A549 (cell line): ENCODE data around the gene SORCS1. TPM values are rescaled to one million over a fixed set of nuclear protein-coding genes. Genes with fewer than 3 reads are reported as not detected.

Experiments
- ATAC-seq, 2 experiments: fragments of 200-7000 bp in 1 of 2; fragments of >200 bp in 1 of 2; cut with Nextera tagmentation in 1 of 2; cut with Tn5 transposase in 1 of 2; 3 replicates each; pipeline versions ENCODE4 v1.8.0 to v1.9.1; 2018 to 2020; ENCODE audit warnings: mild to moderate bottlenecking in 1 of 2, moderate library complexity in 1 of 2
- CTCF ChIA-PET: fragments of 300-600 bp; sonication (Branson Sonifier 250); formaldehyde crosslinking; extraction: SDS; loops from one replicate; lab custom pipeline; 2021; ENCODE audit warnings: antibody characterized with exemption, inconsistent platforms; lab: Yijun Ruan, JAX
- POLR2A ChIA-PET: fragments of 350-600 bp; formaldehyde crosslinking; extraction: SDS; loops from one replicate; lab custom pipeline; 2021; ENCODE audit warnings: antibody characterized with exemption, inconsistent platforms; lab: Yijun Ruan, JAX
- DNase-seq, 2 experiments: peaks; one replicate each; pipeline versions ENCODE4 v3.0.0 to v3.0.0-alpha.2; 2011 to 2016; ENCODE audit warnings: low read depth in 1 of 2, low spot score in 1 of 2
- FAIRE-seq: peaks from 2 replicates; lab custom pipeline; 2011; peaks lifted over from hg19 to GRCh38; lab: Jason Lieb, UNC
- H3K27ac ChIP-seq, 2 experiments: fragments of >200 bp; sonication (Bioruptor Twin); formaldehyde crosslinking; 3 replicates each; pipeline ENCODE4 v1.5.1; 2016 to 2017
- H3K4me1 ChIP-seq: fragments of >200 bp; sonication (Bioruptor Twin); formaldehyde crosslinking; 3 replicates; pipeline ENCODE4 v1.6.1; 2016
- H3K4me2 ChIP-seq: fragments of >200 bp; sonication (Bioruptor Twin); formaldehyde crosslinking; 3 replicates; pipeline ENCODE4 v1.6.1; 2016
- H3K4me3 ChIP-seq: fragments of >200 bp; sonication (Bioruptor Twin); formaldehyde crosslinking; 3 replicates; pipeline ENCODE4 v1.5.1; 2016
- H3K9me3 ChIP-seq: fragments of >200 bp; sonication (Bioruptor Twin); formaldehyde crosslinking; 3 replicates; pipeline ENCODE4 v1.6.1; 2016
- BHLHE40 ChIP-seq: IDR thresholded peaks from 2 replicates; pipeline ENCODE4 v1.6.1; 2012; ENCODE audit warnings: low read depth, low read length, inconsistent platforms
- CHD4 ChIP-seq: fragments of 200-600 bp; sonication (generic); IDR thresholded peaks from 2 replicates; pipeline ENCODE4 v1.6.1; 2016; ENCODE audit warnings: antibody characterized with exemption, mild to moderate bottlenecking, borderline replicate concordance
- EHF ChIP-seq: fragments of 250-450 bp; sonication (Bioruptor Pico); IDR thresholded peaks from 2 replicates; pipeline ENCODE4 v1.5.0; 2020; ENCODE audit warnings: mild to moderate bottlenecking
- EP300 ChIP-seq, 2 experiments: fragments of >200 bp; sonication (Bioruptor Twin); formaldehyde crosslinking; IDR thresholded peaks; 2 replicates in 1 of 2; 3 replicates in 1 of 2; pipeline ENCODE4 v1.6.1; 2016 to 2017
- ESRRA ChIP-seq: fragments of 150-350 bp; IDR thresholded peaks from 2 replicates; pipeline ENCODE4 v1.6.1; 2014; ENCODE audit warnings: mild to moderate bottlenecking, low read length, borderline replicate concordance
- FOSB ChIP-seq: fragments of 250-450 bp; sonication (Bioruptor Pico); IDR thresholded peaks from 2 replicates; pipeline ENCODE4 v1.5.0; 2020; ENCODE audit warnings: mild to moderate bottlenecking, moderate library complexity
- FOXS1 ChIP-seq: fragments of 250-450 bp; sonication (Bioruptor Pico); IDR thresholded peaks from 2 replicates; pipeline ENCODE4 v1.5.0; 2020; ENCODE audit warnings: mild to moderate bottlenecking, moderate library complexity
- HDAC2 ChIP-seq: fragments of 200-600 bp; sonication (generic); IDR thresholded peaks from 2 replicates; pipeline ENCODE4 v1.6.1; 2016
- HOXB13 ChIP-seq: fragments of 250-450 bp; sonication (Bioruptor Pico); IDR thresholded peaks from 2 replicates; pipeline ENCODE4 v1.5.0; 2020; ENCODE audit warnings: low read depth, mild to moderate bottlenecking, moderate library complexity
- JUN ChIP-seq, 2 experiments: fragments of >200 bp; sonication (Bioruptor Twin); formaldehyde crosslinking; IDR thresholded peaks; 2 replicates in 1 of 2; 3 replicates in 1 of 2; pipeline ENCODE4 v1.6.1; 2016 to 2017
- KDM1A ChIP-seq: fragments of 200-600 bp; sonication (generic); IDR thresholded peaks from 2 replicates; pipeline ENCODE4 v1.6.1; 2016; ENCODE audit warnings: low read depth, mild to moderate bottlenecking
- KDM5A ChIP-seq: fragments of 200-600 bp; sonication (generic); IDR thresholded peaks from 2 replicates; pipeline ENCODE4 v1.6.1; 2016; ENCODE audit warnings: antibody characterized with exemption, mild to moderate bottlenecking
- MAFK ChIP-seq: fragments of 450-650 bp; IDR thresholded peaks from 2 replicates; pipeline ENCODE4 v1.6.1; 2014; ENCODE audit not compliant: partially characterized antibody
- NFE2L2 ChIP-seq: fragments of 150-350 bp; conservative IDR thresholded peaks from 2 replicates; pipeline ENCODE4 v1.6.1; 2014; ENCODE audit warnings: low read length
- PHF8 ChIP-seq: fragments of 200-600 bp; sonication (generic); IDR thresholded peaks from 2 replicates; pipeline ENCODE4 v1.6.1; 2016; ENCODE audit warnings: low read depth, mild to moderate bottlenecking, antibody characterized with exemption, moderate library complexity, borderline replicate concordance
- POLR2A ChIP-seq: IDR thresholded peaks from 2 replicates; pipeline ENCODE4 v1.6.1; 2012; ENCODE audit warnings: mild to moderate bottlenecking, low read length
- RARB ChIP-seq: fragments of 250-450 bp; sonication (Bioruptor Pico); IDR thresholded peaks from 2 replicates; pipeline ENCODE4 v1.8.0; 2021; ENCODE audit warnings: mild to moderate bottlenecking, moderate library complexity
- ZNF302 ChIP-seq: fragments of 250-450 bp; sonication (Bioruptor Pico); IDR thresholded peaks from 2 replicates; pipeline ENCODE4 v1.9.0; 2021; ENCODE audit warnings: inconsistent platforms, mild to moderate bottlenecking, moderate library complexity
- ZSCAN20 ChIP-seq: fragments of 250-450 bp; sonication (Bioruptor Pico); IDR thresholded peaks from 2 replicates; pipeline ENCODE4 v1.8.0; 2022; ENCODE audit warnings: mild to moderate bottlenecking, moderate library complexity
- WGBS: methylation state at CpG from one replicate; pipeline ENCODE4 v1.1.6; 2017; ENCODE audit errors: missing lambda C conversion rate; 5-methylcytosine and 5-hydroxymethylcytosine counted together
- polyA plus RNA-seq, 4 experiments: library from polyadenylated mRNA; depleted of rRNA in 3 of 4; stranded (reverse); fragments of >200 nt; fragmentation: RNase III in 1 of 4; extraction: RNeasy Plus Mini Kit Qiagen cat#74134 plus additional on column Dnase treatment in 1 of 4; gene quantifications; 2 replicates in 3 of 4; 3 replicates in 1 of 4; pipeline ENCODE4 v1.2.3, GENCODE V29; 2011 to 2017
- TF ChIP-seq, protein P1 (sequence below): IDR thresholded peaks from 2 replicates; pipeline ENCODE4 v1.6.1; 2012
- TF ChIP-seq, protein P2 (sequence below): fragments of >200 bp; sonication (Bioruptor Twin); formaldehyde crosslinking; IDR thresholded peaks from 3 replicates; pipeline ENCODE4 v1.5.1; 2016
- TF ChIP-seq, protein P3 (sequence below): fragments of >200 bp; sonication (Bioruptor Twin); formaldehyde crosslinking; IDR thresholded peaks from 2 replicates; pipeline ENCODE4 v1.6.1; 2016
- TF ChIP-seq, protein P4 (sequence below): fragments of >200 bp; sonication (Bioruptor Twin); formaldehyde crosslinking; IDR thresholded peaks from 3 replicates; pipeline ENCODE4 v1.6.1; 2016
- TF ChIP-seq, protein P5 (sequence below): IDR thresholded peaks from 2 replicates; pipeline ENCODE4 v1.6.1; 2012; ENCODE audit warnings: low read depth, borderline replicate concordance

SORCS1 gene
- polyA plus RNA-seq, 2 of the 4 experiments (the other 2 are of a cell fraction): not detected

DNA sequence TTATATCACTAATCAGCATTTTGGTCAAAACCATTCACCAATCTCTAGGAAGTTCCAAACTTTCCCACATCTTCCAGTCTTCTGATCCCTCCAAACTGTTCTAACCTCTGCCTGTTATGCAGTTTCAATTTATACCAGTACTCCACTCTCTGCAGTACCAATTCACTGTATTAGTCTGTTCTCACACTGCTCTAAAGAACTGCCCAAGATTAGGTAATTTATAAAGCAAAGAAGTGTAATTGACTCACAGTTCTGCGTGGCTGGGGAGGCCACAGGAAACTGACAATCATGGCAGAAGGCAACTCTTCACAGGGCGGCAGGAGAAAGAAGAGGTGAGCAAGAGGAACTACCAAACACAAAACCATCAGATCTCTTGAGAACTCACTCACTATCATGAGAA, 374.9 kb downstream of the SORCS1 start:
- no peak overlapping the region for H3K4me3 ChIP-seq
- WGBS: 0% methylated on average over 2 of the region's 2 CpGs
- H3K4me2 ChIP-seq: no peak overlapping the region
- H3K27ac ChIP-seq: no peak overlapping the region
- ChIA-PET CTCF (no interaction called here), POLR2A (no interaction called here)
- FAIRE-seq (no peak), DNase-seq (no peak), ATAC-seq (no peak)
- H3K9me3 ChIP-seq: no peaks in the 10 kb centered on the region
- no peaks in the 10 kb centered on the region for H3K4me1 ChIP-seq
- TF ChIP-seq ESRRA (no peak), KDM5A (no peak), NFE2L2 (no peak), ZSCAN20 (CRISPR knock-in tag) (no peak), PHF8 (no peak), CHD4 (no peak), HOXB13 (no peak), BHLHE40 (no peak), EHF (no peak), FOXS1 (CRISPR knock-in tag) (no peak), MAFK (no peak), HDAC2 (no peak)
- TF ChIP-seq, protein P1, sequence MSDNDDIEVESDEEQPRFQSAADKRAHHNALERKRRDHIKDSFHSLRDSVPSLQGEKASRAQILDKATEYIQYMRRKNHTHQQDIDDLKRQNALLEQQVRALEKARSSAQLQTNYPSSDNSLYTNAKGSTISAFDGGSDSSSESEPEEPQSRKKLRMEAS: no peak
- TF ChIP-seq, protein P2, sequence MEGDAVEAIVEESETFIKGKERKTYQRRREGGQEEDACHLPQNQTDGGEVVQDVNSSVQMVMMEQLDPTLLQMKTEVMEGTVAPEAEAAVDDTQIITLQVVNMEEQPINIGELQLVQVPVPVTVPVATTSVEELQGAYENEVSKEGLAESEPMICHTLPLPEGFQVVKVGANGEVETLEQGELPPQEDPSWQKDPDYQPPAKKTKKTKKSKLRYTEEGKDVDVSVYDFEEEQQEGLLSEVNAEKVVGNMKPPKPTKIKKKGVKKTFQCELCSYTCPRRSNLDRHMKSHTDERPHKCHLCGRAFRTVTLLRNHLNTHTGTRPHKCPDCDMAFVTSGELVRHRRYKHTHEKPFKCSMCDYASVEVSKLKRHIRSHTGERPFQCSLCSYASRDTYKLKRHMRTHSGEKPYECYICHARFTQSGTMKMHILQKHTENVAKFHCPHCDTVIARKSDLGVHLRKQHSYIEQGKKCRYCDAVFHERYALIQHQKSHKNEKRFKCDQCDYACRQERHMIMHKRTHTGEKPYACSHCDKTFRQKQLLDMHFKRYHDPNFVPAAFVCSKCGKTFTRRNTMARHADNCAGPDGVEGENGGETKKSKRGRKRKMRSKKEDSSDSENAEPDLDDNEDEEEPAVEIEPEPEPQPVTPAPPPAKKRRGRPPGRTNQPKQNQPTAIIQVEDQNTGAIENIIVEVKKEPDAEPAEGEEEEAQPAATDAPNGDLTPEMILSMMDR: no peak
- TF ChIP-seq, protein P3, sequence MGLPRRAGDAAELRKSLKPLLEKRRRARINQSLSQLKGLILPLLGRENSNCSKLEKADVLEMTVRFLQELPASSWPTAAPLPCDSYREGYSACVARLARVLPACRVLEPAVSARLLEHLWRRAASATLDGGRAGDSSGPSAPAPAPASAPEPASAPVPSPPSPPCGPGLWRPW: no peak
- TF ChIP-seq, protein P4, sequence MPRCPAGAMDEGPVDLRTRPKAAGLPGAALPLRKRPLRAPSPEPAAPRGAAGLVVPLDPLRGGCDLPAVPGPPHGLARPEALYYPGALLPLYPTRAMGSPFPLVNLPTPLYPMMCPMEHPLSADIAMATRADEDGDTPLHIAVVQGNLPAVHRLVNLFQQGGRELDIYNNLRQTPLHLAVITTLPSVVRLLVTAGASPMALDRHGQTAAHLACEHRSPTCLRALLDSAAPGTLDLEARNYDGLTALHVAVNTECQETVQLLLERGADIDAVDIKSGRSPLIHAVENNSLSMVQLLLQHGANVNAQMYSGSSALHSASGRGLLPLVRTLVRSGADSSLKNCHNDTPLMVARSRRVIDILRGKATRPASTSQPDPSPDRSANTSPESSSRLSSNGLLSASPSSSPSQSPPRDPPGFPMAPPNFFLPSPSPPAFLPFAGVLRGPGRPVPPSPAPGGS: no peak
- TF ChIP-seq, protein P5, sequence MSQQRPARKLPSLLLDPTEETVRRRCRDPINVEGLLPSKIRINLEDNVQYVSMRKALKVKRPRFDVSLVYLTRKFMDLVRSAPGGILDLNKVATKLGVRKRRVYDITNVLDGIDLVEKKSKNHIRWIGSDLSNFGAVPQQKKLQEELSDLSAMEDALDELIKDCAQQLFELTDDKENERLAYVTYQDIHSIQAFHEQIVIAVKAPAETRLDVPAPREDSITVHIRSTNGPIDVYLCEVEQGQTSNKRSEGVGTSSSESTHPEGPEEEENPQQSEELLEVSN: no peak

DNA sequence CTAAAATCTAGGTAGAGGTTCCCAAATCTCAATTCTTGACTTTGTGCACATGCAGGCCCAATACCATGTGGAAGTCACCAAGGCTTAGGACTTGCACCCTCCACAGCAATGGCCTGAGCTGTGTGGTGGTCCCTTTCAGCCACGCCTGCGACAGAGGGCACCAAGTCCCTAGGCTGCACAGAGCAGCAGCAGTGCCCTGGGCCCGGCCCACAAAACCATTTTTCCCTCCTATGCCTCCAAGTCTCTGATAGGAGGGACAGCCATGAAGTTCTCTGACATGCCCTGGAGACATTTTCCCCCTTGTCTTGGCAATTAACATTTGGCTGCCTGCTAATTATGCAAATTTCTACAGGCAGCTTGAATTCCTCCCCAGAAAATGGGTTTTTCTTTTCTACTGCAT, 375.5 kb downstream of the SORCS1 start:
- H3K9me3 ChIP-seq: no peaks in the 10 kb centered on the region
- no peak overlapping the region for H3K27ac ChIP-seq
- WGBS: 0% methylated on average over 1 of the region's 3 CpGs
- FAIRE-seq: no peak
- H3K4me1 ChIP-seq: no peaks in the 10 kb centered on the region
- ATAC-seq: no peak
- no peak overlapping the region for H3K4me3 ChIP-seq
- POLR2A ChIA-PET: no interaction called here
- no peak for TF ChIP-seq ESRRA
- TF ChIP-seq ZNF302 (CRISPR knock-in tag): no peak
- no peak for TF ChIP-seq BHLHE40
- TF ChIP-seq RARB: no peak
- no peak for TF ChIP-seq FOSB (CRISPR knock-in tag)
- TF ChIP-seq, protein P4: no peak
- no peak for TF ChIP-seq JUN (IDR thresholded peaks at IDR 0.05)
- TF ChIP-seq, protein P1: no peak
- TF ChIP-seq EP300 (IDR thresholded peaks at IDR 0.05): no peak
- no peak for TF ChIP-seq KDM1A
- no peak for TF ChIP-seq POLR2A
- no peak overlapping the region for H3K4me2 ChIP-seq
- CTCF ChIA-PET: no interaction called here
- DNase-seq: no peak
